ENCODE data around the gene TET3.

TET3 gene

GRCh38 chr2:73964223-73964622, 20.5 kb upstream of the TET3 start:
- DNase-seq (ENCODE audit: low read depth, low spot score): no peak

DNA sequence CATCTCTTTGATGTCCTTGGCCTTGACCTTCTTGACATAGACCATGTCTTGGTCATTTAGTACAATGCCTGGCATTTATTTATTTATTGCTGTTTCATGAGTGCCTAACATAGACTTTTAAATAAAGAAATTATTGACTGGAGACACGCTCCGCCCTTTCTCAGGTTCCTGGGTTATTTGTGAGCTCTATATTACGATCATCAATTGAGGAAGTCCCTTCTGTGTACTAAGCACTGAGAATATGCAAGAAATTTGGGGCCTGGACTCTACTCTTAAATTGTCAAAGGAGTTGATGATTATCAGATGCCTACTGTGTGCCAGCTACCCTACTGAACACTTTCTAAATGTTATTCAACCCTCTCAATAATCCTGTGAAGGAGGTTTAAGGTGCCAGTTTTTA, 19.7 kb upstream of the TET3 start:
- no peak for DNase-seq (ENCODE audit: low read depth, low spot score)

DNA sequence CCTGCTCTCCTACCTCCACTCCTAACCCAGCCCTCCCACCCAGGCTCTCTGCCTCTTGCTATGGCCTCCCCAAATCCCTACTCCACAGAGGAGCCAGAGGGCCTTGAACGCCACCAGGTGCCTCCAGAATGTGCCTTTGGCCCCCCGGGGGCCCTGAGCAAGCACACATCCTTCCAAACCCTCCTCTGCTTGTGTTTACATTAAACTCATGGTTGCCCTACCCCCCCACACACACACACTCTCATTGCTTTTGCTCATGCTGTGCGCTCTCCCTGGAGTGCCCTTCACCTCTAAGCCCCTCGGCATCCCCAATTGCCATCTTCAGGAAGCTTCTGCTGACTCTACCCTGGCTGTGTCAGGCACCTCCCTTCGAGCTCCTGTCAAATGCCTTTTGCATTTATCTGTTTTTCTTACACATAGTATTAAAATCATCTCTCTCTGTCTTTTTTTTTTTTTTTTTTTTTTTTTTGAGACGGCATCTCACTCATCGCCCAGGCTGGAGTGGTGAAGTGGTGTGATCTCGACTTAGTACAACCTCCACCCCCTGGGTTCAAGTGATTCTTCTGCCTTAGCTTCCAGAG, 16.3 kb upstream of the TET3 start:
- no peak for DNase-seq (ENCODE audit: low read depth, low spot score)

- DNase-seq (ENCODE audit: low read depth, low spot score): no peak
Measured at GRCh38 chr2:73969356-73969755, 15.4 kb upstream of the TET3 start.

DNA sequence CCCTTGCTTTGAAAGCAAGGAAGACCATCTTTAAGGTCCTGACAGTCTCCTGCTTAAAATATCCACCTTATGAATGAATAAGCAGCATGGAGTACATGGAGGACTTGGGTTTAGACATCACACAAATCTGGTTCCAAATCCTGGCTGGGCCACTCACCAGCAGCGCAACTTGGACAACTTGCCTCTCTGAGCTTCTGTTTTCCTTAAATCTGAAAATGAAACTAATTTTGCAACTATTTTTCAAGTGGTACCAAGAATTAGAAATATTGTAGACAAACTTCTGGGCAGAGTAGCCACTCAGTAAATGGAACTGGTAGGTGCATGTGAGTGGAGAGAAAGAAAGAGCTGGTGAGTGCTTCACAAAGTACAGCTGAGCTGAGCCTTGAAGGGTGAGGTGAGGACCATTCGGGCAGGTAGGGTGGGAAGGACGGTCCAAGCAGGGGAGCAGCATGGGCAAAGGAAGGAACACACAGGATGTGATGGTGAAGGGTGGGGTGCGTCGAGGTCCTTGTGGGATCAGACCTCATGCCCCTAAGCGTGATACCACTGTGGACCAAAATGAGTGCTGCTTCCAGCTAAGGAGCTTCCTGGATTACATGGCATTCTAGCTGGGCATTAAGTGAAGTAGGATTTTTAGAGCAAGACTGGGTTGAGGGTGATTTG, 14.4 kb upstream of the TET3 start:
- no peak for DNase-seq (ENCODE audit: low read depth, low spot score)

DNA sequence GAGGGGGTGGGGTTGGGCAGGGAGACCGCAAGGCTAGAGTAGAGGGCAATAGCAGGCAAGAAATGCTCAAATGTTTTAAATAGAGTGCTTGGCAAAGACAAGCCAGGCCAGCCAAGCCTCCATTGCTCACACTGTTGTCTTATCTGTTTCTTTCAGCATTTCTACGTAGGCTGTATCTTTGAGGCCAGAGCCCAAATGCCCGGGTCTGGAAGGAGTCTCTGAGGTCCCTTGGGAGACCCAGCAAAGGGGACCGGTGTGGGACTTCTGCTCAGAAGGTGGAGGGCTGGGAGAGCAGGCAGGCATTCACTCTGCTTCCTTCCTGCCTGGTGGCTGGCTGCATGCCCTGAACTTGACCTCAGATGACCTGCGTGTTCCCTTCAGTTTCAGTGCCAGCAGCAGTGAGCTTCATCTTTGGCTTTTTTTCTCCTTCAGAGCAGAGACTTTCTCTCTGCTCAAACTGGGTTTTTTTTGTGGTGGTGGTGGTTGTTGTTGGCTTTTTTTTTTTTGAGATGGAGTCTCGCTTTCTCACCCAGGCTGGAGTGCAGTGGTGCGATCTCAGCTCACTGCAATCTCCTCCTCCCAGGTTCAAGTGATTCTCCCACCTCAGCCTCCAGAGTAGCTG, 13.7 kb upstream of the TET3 start:
- no peak for DNase-seq (ENCODE audit: low read depth, low spot score)

DNA sequence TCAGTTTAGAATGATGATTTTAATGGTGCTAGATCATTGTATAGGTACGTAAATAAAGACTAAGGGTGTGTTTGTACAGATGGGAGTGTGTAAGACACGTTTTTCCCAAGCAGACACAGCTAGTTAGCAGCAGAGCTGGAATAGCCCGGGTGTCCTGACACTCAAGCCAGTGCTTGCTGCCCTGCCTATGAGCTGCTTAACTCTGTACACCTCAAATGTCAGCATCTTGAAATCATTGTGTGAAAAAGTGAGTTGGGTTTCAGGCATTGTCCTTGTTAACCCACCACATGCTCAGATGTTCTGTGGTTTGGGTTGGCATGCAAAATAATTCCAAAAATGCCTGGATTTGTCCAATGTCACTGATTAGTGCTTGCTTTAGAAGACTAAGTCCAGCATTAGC, 13.0 kb upstream of the TET3 start:
- DNase-seq (ENCODE audit: low read depth, low spot score): no peak

DNA sequence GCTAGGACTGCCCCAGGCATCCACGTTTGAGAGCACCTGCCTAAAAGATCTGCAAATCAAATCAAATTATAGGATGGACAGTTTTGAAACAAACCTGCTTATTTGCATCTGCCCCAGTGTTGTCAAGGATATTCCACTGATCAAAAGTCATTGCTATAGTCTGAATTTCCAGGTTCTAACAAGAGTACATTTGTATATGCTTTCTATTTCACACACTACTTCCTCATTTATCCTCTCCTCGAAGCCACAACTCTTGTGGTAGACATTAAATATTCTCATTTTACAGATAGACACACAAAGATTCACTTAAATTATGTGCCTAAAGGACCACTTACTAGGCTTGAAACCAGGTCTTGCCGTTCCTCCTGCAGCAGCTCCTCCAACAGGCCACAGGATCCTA, 11.9 kb upstream of the TET3 start:
- no peak for DNase-seq (ENCODE audit: low read depth, low spot score)

DNA sequence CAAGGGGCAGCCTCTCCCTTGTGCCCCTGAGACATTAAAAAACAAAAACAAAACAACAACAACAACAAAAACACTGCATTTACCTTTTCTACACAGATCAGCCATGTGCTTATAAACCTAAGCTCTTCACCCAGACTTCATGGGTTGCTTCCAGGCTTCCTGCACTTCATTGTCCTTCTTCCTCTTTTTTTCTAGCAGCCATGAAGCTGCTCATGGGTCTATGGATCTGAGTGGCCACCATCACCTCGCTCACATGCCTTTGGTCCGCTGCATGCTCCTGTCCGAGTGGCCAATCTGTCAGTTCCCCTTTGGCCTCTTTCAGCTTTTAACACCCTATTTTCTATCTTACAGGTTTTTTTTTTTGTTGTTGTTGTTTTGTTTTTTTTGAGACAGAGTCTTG, 9.0 kb upstream of the TET3 start:
- no peak for DNase-seq (ENCODE audit: low read depth, low spot score)

DNA sequence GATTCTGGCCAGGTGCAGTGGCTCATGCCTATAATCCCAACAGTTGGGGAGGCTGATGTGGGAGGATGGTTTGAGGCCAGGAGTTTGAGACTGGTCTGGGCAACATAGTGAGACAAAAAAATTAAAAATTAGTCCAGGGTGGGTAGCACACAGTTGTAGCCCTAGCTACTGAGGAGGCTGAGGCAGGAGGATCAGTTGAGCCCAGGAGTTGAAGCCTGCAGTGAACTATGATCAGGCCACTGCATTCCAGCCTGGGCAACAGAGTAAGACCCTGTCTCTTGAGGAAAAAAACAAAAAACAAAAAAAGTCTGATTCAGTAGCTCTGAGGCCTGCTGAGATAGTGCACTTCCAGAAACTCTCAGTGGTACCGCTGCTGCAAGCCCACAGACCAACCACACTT, 7.9 kb upstream of the TET3 start:
- DNase-seq (ENCODE audit: low read depth, low spot score): no peak

- DNase-seq (ENCODE audit: low read depth, low spot score): no peak
Measured at GRCh38 chr2:73977466-73977865, 7.2 kb upstream of the TET3 start.

- DNase-seq (ENCODE audit: low read depth, low spot score): no peak
Measured at GRCh38 chr2:73979021-73979420, 5.7 kb upstream of the TET3 start.

DNA sequence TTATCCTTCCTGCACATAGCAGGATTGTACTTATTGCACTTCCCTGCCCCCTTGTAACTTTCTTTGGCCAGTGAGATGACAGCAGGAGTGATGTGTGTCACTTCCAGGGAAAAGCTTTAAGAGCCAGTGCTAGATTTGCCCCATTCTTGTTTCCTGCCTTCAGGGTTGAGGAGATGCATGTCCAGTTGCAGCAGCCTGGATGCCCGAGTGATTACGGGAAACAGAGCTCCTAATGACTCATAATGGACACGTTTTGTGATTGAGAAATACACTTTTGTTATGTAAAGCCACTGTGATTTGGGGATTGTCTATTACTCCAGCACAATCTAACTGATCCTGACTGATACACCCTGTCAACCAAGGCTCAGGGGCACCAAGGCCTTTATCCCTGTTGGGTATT, 5.0 kb upstream of the TET3 start:
- no peak for DNase-seq (ENCODE audit: low read depth, low spot score)

- no peak for DNase-seq (ENCODE audit: low read depth, low spot score)
Measured at GRCh38 chr2:73980566-73980965, 4.1 kb upstream of the TET3 start.

DNA sequence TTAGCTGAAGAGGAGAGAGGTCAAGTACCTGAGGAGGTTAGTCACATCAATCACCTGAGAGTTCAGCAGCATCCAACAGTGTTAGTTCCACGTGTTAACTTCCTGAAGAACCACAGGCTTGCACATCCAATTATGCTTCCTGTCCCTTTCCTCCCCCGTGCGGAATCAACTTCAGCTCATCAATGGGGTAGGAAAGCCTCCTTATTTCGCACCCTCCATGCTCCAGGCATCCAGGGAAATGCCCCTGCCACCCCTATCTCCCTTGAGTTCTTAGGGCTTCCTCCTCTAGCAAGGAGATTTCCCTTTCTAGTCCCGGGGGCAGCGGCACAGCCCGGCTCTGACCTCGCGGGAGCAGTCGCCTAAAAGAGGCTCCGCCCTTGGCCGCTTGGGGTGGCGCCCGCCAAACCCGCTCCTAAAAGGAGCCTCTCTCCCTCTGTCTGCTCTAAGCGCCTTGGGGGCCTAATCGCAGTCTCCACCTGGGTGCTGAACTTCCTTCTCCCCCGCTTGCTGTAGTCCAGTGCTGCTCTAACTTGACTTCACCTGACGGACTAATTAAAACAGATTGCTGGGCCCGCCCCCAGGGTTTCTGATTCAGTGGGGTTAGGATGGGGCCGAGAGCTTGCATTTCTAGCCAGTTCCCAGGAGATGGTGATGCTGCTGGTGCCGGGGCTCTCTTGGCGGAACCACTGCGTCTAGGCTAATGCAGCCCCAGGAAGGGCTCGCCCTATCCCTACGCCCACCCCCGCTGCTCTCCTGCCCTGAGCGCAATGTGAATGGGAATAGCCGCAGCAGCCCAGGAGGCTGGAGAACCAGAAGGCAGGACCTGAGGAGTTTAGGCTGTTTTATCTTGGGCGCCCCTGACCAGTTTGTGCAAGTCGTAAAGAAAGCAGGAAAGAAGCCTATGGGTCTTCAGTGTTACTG, 3.4 kb upstream of the TET3 start:
- DNase-seq (ENCODE audit: low read depth, low spot score): no peak

- DNase-seq (ENCODE audit: low read depth, low spot score): no peak
Measured at GRCh38 chr2:73982140-73982617, 2.5 kb upstream of the TET3 start.

- no peak for DNase-seq (ENCODE audit: low read depth, low spot score)
Measured at GRCh38 chr2:73983322-73984202, 1.1 kb upstream of the TET3 start.

DNA sequence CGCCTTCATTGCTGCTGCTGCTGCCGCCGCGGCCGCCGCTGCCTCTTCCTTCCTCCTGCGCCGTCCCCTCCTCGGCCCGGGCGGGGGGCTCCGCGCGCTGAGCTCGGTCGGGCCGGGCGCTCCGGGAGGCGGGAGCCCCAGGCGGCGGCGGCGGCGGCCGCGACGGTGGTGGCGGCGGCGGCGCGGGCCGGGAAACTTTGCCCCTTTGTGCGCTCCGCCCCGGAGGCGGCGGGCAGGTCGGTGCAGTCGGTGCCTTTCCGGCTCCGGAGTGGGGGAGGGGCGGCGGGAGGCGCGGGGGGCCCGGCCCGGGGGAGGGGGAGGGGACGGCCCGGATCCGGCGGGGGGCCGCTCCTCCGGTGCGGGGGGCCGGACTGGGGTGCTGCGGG, 205 bp downstream of the TET3 start:
- DNase-seq (ENCODE audit: low read depth, low spot score): no peak

- no peak for DNase-seq (ENCODE audit: low read depth, low spot score)
Measured at GRCh38 chr2:73985308-73986084, 786 bp downstream of the TET3 start.

GRCh38 chr2:73986085-73986681, 1.5 kb downstream of the TET3 start:
- no peak for DNase-seq (ENCODE audit: low read depth, low spot score)

Measured in brain pericyte (primary cell).